Peyer's patch (tissue), 4 donors: Measurements from ENCODE around the gene SSRP1.

Experiments used
- CTCF ChIP-seq, 6 experiments: fragments of 450-650 bp in 4 of 6; fragments of 200-600 bp in 2 of 6; sonication (generic) in 1 of 6; IDR thresholded peaks; one replicate each; pipeline ENCODE4 v1.5.1; 2017 to 2019; ENCODE audit warnings: antibody characterized with exemption in 6 of 6, mild to moderate bottlenecking in 3 of 6, moderate library complexity in 1 of 6
- POLR2A ChIP-seq, 2 donors: fragments of 450-650 bp; IDR thresholded peaks; one replicate each; pipeline ENCODE4 v1.5.1; 2017; ENCODE audit warnings: antibody characterized with exemption in 2 of 2, mild to moderate bottlenecking in 2 of 2, moderate library complexity in 2 of 2

- TF ChIP-seq CTCF (IDR thresholded peaks at IDR 0.05) (no peak), POLR2A (IDR thresholded peaks at IDR 0.05) (no peak)
These were observed 56.6 kb downstream of the SSRP1 start for GRCh38 chr11:57279116-57279515.
